K562 (cell line): Measurements from ENCODE around the gene HDAC5. TPM values are rescaled to one million over a fixed set of nuclear protein-coding genes. Genes with fewer than 3 reads are reported as not detected.
A peak's percentile ranks its signal among the peaks of the same experiment; 100 is the strongest.

Experiments
- ATF1 ChIP-seq, 2 experiments: fragments of 450-650 bp in 1 of 2; IDR thresholded peaks; 2 replicates each; pipeline ENCODE4 v1.6.1; 2016; ENCODE audit warnings: missing compliant biosample characterization in 1 of 2, missing genetic modification characterization in 1 of 2
- FOXP1 ChIP-seq: sonication (generic); formaldehyde crosslinking; IDR thresholded peaks from 2 replicates; pipeline ENCODE4 v1.8.0; 2022; ENCODE audit warnings: mild to moderate bottlenecking, missing genetic modification reagents
- JUND ChIP-seq, 2 experiments: IDR thresholded peaks; 2 replicates in 1 of 2; 3 replicates in 1 of 2; pipeline ENCODE4 v1.6.1; 2011; ENCODE audit warnings: borderline replicate concordance in 2 of 2, low read depth in 2 of 2, low read length in 2 of 2, improper control_type of control experiment in 1 of 2, missing biosample characterization in 1 of 2, missing genetic modification characterization in 1 of 2, missing genetic modification reagents in 1 of 2
- MAX ChIP-seq: sonication (generic); formaldehyde crosslinking; IDR thresholded peaks from 2 replicates; pipeline ENCODE4 v1.9.0; 2022; ENCODE audit warnings: mild to moderate bottlenecking, missing genetic modification reagents
- MGA ChIP-seq: fragments of 450-650 bp; IDR thresholded peaks from 2 replicates; pipeline ENCODE4 v1.6.1; 2016; ENCODE audit warnings: mild to moderate bottlenecking, moderate library complexity
- NRF1 ChIP-seq, 2 experiments: fragments of 450-650 bp; IDR thresholded peaks in 1 of 2; conservative IDR thresholded peaks in 1 of 2; 2 replicates each; pipeline ENCODE4 v1.6.1; 2014; ENCODE audit warnings: mild to moderate bottlenecking in 2 of 2
- PHF20 ChIP-seq: fragments of 450-650 bp; IDR thresholded peaks from 2 replicates; pipeline ENCODE4 v1.6.1; 2018; ENCODE audit not compliant: partially characterized antibody
- POLR3A ChIP-seq: IDR thresholded peaks from 2 replicates; pipeline ENCODE4 v1.6.1; 2011; ENCODE audit warnings: borderline replicate concordance, mild to moderate bottlenecking, moderate library complexity; ENCODE audit not compliant: insufficient read length, insufficient read depth; ENCODE audit errors: extremely low read depth
- SMAD3 ChIP-seq: fragments of 450-650 bp; formaldehyde crosslinking; conservative IDR thresholded peaks from 2 replicates; pipeline ENCODE4 v1.4.0; 2020; ENCODE audit warnings: mild to moderate bottlenecking
- TFAP4 ChIP-seq: sonication (generic); formaldehyde crosslinking; IDR thresholded peaks from 2 replicates; pipeline ENCODE4 v1.8.0; 2022; ENCODE audit warnings: missing genetic modification reagents, mild to moderate bottlenecking, moderate library complexity, borderline replicate concordance
- TGIF2 ChIP-seq: sonication (generic); formaldehyde crosslinking; IDR thresholded peaks from 2 replicates; pipeline ENCODE4 v1.8.1; 2022; ENCODE audit warnings: mild to moderate bottlenecking, missing genetic modification reagents, moderate library complexity
- THAP7 ChIP-seq: fragments of 250-450 bp; sonication (Bioruptor Pico); IDR thresholded peaks from 2 replicates; pipeline ENCODE4 v1.5.0; 2021
- ZNF583 ChIP-seq: fragments of 250-450 bp; sonication (Bioruptor Pico); IDR thresholded peaks from 2 replicates; pipeline ENCODE4 v1.4.0; 2020
- polyA plus RNA-seq, 8 experiments: library from polyadenylated mRNA; depleted of rRNA in 4 of 8; stranded (reverse) in 5 of 8; unstranded in 3 of 8; fragments of >200 nt; fragmentation: Nextera tagmentation in 2 of 8; fragmentation: Illumina TruSeq in 1 of 8; extraction: Ambion mirVana in 2 of 8; extraction: Trizol in 1 of 8; gene quantifications; 2 replicates each; pipeline versions ENCODE4 v1.2.1 to v1.2.3, GENCODE V29; 2011 to 2014; ENCODE audit warnings: inconsistent platforms in 1 of 8, missing spikeins in 1 of 8
- total RNA-seq, 7 experiments: library from RNA; depleted of rRNA in 6 of 7; stranded (reverse); fragments of >200 nt in 6 of 7; fragmentation: Illumina TruSeq in 2 of 7; extraction: Trizol in 2 of 7; gene quantifications; 2 replicates each; pipeline versions ENCODE4 v1.2.1 to v1.2.3, GENCODE V29; 2011 to 2021; ENCODE audit warnings: low replicate concordance in 1 of 7

HDAC5 gene
- total and polyA plus RNA-seq, 9 of the 15 experiments (the other 6 are each of a cell fraction or from before 2014, with no cell fraction given), result 0.45 to 26.2 (median 16.4) TPM

GRCh38 chr17:44070455-44071197, 52.8 kb downstream of the HDAC5 start, which contains the start of gene G6PC3 (continued):
- TF ChIP-seq THAP7 (CRISPR knock-in tag) (0 out of 2 replicates have a peak, but pooled peaks have one; percentile 67), ATF1 (CRISPR knock-in tag; IDR thresholded peaks at IDR 0.05) (no peak), ATF1 (tag; IDR thresholded peaks at IDR 0.05) (0 out of 2 replicates have a peak, but pooled peaks have one; percentile 39), MGA (peak; percentile 91), TGIF2 (no peak), FOXP1 (peak; percentile 70; the same call in 1 of the 2 replicates), JUND (IDR thresholded peaks at IDR 0.05; ENCODE audit: borderline replicate concordance, low read depth, low read length) (peak; percentile 77), JUND (tag; IDR thresholded peaks at IDR 0.05; ENCODE audit: borderline replicate concordance, low read depth, low read length) (peak; percentile 48; the same call in 1 of the 3 replicates), ZNF583 (CRISPR knock-in tag) (no peak), NRF1 (conservative IDR thresholded peaks at IDR 0.05 in 1 of 2, IDR thresholded peaks at IDR 0.05 in 1 of 2) (peak; percentile 66 to 69), SMAD3 (CRISPR knock-in tag) (no peak), MAX (peak; percentile 99), TFAP4 (CRISPR knock-in tag) (peak; percentile 93), POLR3A (no peak), PHF20 (peak; percentile 74)
